Adrenal gland (tissue), 5 donors: ENCODE measurements around the gene ARMC9.

Experiments used
- CTCF ChIP-seq, 6 experiments: fragments of 450-650 bp in 4 of 6; fragments of 200-600 bp in 2 of 6; sonication (generic) in 1 of 6; IDR thresholded peaks; 1 replicate in 5 of 6; 2 replicates in 1 of 6; pipeline versions ENCODE4 v1.5.1 to v1.8.0; 2016 to 2021; ENCODE audit warnings: antibody characterized with exemption in 6 of 6, mild to moderate bottlenecking in 2 of 6, moderate library complexity in 1 of 6
- POLR2A ChIP-seq, 2 donors: fragments of 450-650 bp; IDR thresholded peaks; one replicate each; pipeline ENCODE4 v1.6.1; 2017; ENCODE audit warnings: antibody characterized with exemption in 2 of 2, mild to moderate bottlenecking in 2 of 2, moderate library complexity in 1 of 2
- donor health status: DM: no; HTN: no; CAD: no.

DNA sequence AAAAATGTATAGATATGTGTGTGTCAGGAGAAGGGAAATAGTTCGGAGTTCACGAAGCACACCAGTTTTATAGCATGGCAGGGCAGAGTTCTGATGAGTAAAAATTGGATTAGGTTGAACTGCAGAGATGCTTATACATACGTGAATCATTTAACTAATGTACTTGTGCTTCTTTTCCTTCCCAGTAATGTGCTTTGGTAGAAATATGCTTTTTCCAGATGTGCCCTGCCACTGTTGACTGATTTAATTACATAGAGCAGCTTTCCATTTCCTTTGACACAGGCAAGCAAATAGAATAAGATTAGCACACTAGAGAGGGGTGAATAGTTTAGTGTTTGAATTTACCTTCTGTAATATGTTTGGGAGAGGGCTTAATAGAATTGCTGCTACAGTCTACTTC is 28.9 kb upstream of the ARMC9 start:
- TF ChIP-seq CTCF (IDR thresholded peaks at IDR 0.05) (no peak), POLR2A (IDR thresholded peaks at IDR 0.05) (no peak)
